Measurements from ENCODE around the gene CCNC. TPM values are rescaled to one million over a fixed set of nuclear protein-coding genes. Genes with fewer than 3 reads are reported as not detected.
A peak's percentile ranks its signal among the peaks of the same experiment; 100 is the strongest.

The CCNC gene
- total RNA-seq, 1 experiment from 2014 or later: 137 TPM

DNA sequence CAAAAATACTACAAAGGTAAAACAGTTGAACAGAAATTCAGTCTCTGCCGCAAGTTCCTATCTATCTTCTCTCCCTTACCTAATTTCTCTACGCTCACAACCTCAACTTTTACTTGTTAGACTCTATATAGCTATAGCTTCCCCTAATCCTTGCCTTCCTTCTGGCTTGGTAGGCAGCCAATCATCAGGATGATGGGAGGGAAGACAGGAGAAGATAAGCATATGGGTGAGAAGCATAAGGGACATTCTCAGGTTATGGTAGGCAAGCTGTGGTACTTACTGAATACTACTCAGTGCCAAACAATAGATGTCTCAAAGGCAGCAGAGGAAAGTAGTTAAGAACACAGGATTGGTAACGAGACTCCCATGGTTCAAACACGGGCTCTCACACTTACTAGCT is 7.8 kb downstream of the CCNC start:
- in situ Hi-C loops (cut with HindIII; ENCODE audit: low pct_unique_long_range_greater_than_20kb, low sequenced_read_pairs): no loop called here
- DNase-seq (ENCODE audit: low read depth): no peak

DNA sequence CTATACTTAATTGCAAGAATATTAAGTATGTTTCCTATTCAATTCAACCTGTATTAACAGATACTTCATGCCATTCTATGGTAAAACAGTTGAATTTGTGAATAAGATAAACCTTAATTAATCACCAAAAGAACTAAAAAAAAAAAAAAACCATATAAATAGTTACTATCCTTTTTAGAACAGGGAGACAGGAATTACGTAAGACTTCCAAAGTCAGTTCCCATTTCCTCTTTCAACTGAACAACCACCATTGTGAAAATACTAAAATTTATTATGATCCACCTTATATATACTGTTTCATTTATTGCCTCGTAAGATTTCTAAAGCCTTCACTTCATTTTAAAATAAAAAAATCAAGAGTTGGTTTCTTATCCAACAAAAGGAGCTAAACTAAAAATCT is 9.4 kb downstream of the CCNC start:
- in situ Hi-C loops (cut with HindIII; ENCODE audit: low pct_unique_long_range_greater_than_20kb, low sequenced_read_pairs): no loop called here
- DNase-seq (ENCODE audit: low read depth): no peak

DNA sequence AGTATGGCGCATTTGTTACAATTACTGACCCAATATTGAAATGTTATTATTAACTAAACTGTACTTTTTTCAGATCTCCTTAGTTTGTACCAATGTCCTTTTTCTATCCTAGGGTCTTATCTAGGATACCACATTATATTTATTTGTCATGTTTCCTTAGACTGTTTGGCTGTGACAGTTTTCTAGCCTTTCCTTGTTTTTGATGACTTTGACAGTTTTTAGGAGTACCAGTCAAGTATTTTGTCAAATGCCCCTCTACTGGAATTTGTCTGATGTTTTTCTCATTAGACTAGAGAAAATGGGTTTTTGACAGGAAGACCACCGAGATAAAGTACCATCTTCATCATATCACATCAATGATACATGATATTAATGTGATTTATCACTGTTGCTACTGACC is 14.6 kb downstream of the CCNC start:
- no peak for DNase-seq (ENCODE audit: low read depth)
- in situ Hi-C loops (cut with HindIII; ENCODE audit: low pct_unique_long_range_greater_than_20kb, low sequenced_read_pairs): no loop called here

DNA sequence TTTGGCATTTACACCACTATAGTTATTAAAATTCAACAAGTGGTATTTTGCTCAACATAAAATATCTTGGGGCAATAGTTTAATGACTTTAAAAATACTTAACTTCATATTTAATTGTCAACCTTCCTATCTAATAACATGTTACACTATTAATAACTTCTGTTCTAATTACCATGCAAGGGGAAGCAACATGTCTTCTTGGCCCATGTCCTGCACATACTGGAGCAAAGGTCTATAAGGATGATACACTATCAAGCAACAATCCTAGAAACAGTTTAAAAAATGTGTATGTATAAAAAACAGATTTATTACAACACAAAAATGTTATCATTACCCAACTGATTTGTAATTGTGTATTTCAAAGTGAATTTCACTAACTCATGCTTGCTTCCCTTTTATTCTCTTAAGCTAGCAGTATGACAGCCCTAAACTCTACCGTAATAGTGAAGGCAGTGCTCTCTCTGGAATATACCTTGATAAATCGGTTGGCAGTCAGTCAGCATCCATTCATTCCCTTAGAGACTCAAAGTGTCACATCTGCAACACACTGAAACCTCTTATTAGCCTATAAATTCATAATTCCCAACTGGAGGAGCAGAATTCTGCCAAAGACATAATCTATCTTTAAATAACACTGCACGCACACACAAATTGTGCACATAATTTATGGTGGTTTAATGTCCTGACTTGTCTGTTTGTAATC is 18.3 kb downstream of the CCNC start:
- in situ Hi-C loops (cut with HindIII; ENCODE audit: low pct_unique_long_range_greater_than_20kb, low sequenced_read_pairs): no loop called here
- no peak for DNase-seq (ENCODE audit: low read depth)

DNA sequence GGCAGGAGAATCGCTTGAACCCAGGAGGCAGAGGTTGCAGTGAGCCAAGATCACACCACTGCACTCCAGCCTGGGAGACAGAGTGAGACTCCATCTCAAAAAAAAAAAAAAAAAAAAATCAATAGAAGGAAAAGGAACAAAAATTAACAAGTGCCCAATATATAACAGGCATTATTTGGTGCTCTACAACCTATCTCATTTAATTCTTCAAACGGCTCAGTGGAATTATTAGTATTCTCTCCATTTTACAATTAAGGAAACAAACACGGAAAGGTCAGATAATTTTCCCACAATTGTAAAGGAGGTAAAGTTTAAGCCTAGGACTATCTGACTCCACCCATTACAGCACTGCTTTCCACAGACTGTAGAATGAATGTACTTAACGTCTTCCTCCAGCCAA is 19.8 kb downstream of the CCNC start:
- in situ Hi-C loops (cut with HindIII; ENCODE audit: low pct_unique_long_range_greater_than_20kb, low sequenced_read_pairs): no loop called here

DNA sequence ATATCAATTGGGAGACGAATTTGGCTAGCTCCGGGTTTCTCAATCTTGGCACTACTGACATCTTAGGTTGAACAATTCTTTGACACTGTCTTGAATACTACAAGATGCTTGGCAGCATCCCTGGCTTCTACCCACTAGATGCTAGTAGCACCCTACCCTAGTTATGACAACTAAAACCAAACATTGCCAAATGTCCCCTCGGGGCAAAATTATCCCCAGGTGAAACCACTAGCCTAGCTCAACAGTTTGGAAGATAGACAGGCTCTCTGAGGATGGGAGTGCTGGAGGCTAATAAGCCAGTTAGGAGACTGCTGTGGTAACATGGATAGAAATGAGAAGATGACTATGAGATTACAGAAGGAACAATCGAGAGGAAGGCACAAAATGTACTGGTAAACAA is 20.9 kb downstream of the CCNC start:
- in situ Hi-C loops (cut with HindIII; ENCODE audit: low pct_unique_long_range_greater_than_20kb, low sequenced_read_pairs): no loop called here
- DNase-seq (ENCODE audit: low read depth): no peak

More for the DNA sequence above, 19.8 kb downstream of the CCNC start:
- no peak for DNase-seq (ENCODE audit: low read depth)

DNA sequence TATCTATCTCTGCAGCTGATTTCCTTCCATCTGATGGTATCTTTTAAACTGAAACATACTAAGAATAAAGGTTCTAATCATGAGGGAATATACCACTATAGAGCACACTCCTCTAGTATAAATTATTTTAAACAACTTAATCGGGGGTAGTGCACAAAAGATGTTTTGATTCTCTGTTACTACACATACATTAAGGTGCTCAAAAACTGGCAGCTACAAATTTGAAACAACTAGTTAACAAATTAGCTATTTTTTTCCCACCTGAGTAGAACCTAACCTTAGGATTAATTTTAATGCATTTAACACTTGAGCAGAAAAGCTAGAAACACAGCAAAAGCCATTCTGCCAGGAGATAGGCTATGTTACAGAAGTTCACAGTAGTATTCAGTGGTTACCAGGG is 23.0 kb downstream of the CCNC start:
- DNase-seq (ENCODE audit: low read depth): no peak
- in situ Hi-C loops (cut with HindIII; ENCODE audit: low pct_unique_long_range_greater_than_20kb, low sequenced_read_pairs): no loop called here

DNA sequence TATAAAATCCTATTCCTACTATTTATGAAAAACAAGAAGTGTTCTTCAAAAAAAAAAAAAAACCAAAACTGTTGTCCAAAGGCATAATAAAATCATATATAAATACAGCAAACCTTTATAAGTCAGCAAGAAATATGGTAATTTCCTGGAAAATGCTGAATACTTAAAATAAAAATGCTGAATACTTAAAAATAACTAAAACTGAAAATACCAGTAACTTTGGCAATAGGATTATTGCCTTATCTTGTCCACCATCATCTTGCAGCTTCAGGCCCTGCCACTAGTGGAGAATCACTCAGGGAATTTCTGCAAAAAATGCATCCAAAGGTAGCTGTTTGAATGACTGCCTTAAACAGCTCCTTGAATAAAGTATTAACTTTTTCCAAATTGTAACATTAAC is 24.5 kb downstream of the CCNC start:
- in situ Hi-C loops (cut with HindIII; ENCODE audit: low pct_unique_long_range_greater_than_20kb, low sequenced_read_pairs): no loop called here
- no peak for DNase-seq (ENCODE audit: low read depth)

DNA sequence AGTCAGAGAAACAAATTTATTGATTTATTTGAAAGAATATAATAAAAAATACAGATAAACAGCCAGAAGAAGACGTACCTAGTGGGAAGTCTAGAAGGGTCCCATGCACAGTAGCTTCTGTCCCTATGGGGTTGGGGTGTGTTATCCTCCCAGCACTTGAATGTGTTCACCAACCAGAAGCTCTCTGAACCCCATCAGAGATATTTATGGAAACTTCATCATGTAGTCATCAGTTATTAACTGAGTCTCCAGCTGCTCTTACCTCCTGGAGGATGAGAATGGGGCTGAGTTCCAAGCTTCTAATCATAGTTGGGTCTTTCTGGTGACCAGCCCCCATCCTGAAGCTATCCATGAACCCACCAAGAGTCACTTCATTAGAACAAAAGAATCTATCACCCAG is 37.8 kb downstream of the CCNC start:
- in situ Hi-C loops (cut with HindIII; ENCODE audit: low pct_unique_long_range_greater_than_20kb, low sequenced_read_pairs): no loop called here
- no peak for DNase-seq (ENCODE audit: low read depth)

DNA sequence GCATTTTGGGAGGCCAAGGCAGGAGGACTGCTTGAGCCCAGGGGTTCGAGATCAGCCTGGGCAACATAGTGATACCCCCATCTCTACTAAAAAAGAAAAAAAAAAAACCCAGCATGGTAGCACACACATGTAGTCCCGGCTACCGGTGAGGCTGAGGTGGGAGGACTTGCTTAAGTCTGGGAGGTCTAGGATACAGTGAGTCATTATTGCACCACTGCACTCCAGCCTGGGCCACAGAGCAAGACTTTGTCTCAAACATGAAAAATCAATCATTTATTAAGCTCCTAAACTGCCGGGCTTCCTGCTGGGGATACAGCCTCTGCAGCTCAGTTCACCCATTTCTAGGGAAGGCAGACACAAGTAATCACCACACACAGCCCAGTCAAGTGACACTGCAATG is 45.9 kb downstream of the CCNC start:
- in situ Hi-C loops (cut with HindIII; ENCODE audit: low pct_unique_long_range_greater_than_20kb, low sequenced_read_pairs): no loop called here
- DNase-seq (ENCODE audit: low read depth): peak; percentile 76

DNA sequence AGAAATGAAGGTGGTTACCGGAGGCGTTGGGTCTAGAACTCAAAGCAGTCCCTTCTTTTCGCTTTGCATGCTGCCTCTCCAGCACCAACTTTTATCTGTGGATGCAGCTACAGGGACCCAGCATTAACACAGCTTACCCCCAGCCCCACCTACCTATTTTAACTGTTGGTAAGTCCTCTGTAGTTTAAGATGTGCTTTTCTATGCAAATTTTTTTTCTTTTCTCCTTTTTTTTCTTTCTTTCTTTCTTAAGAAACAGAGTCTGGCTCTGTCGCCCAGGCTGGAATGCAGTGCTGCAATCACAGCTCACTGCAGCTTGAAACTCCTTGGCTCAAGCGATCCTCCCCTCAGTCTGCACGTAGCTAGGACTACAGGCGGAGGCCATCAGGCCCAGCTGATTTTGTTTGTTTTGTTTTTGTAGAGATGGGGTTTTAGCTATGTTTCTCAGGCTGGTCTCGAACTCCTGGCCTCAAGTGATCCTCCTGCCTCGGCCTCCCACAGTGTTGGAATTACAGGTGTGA is 46.8 kb downstream of the CCNC start:
- DNase-seq (ENCODE audit: low read depth): peak; percentile 71

DNA sequence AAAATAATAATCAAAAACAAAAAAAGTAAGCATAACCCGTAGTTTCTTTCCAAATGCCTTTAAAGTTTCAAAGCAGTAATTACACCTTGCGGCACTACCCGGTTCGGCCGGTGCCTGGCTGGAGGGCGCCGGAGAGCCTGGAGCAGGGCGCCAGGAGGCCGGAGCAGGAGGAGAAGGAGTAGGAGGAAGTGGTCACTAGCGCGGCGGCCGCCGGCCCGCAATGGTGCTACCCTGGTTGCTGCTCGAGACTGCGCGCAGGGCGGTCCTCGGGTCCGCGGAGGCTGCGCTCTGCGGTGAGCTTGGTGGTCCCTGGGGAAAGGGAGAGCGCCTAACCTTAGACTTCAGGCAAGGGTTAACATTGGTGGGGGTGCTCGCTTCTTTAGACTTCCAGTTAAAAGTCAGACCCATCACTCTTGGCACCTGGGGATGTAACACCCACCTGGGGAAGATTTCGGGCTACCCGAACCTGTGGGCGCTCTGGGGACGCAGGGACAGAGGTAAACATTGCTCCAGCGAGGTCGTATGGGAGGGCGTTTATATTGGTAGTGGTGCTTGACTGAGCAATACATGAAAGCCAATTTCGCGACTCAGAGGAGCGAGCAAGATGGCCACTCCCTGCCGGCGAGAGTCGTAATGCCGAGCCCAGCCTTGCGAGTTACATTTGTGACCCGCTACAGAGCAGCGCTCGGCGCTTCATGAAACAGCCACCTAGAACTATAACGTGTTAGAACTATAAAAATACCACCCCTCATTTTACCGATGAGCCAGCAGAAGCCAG is 47.4 kb downstream of the CCNC start:
- in situ Hi-C loops (cut with HindIII; ENCODE audit: low pct_unique_long_range_greater_than_20kb, low sequenced_read_pairs): no loop called here
- DNase-seq (ENCODE audit: low read depth): peak; percentile 83

More for the DNA sequence above, 46.8 kb downstream of the CCNC start:
- in situ Hi-C loops (cut with HindIII; ENCODE audit: low pct_unique_long_range_greater_than_20kb, low sequenced_read_pairs): no loop called here

DNA sequence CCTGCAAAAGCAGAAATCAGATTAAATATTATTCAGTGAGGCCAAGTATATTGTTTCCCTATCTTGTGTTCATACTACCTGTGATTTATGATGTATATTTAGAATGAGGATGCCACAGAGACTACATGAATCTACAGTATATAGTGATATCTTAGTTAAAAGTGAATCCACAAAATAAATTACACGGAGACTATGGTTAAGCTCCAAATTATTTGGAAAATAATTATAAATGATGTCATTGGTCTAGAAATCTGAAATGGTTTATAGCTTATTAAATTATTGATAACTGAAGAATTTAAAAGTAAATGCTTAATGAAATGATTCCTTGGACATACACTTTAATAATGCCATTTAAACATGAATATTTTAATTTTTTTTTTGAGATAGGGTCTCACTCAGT is 49.0 kb downstream of the CCNC start:
- no peak for DNase-seq (ENCODE audit: low read depth)
- in situ Hi-C loops (cut with HindIII; ENCODE audit: low pct_unique_long_range_greater_than_20kb, low sequenced_read_pairs): no loop called here

DNA sequence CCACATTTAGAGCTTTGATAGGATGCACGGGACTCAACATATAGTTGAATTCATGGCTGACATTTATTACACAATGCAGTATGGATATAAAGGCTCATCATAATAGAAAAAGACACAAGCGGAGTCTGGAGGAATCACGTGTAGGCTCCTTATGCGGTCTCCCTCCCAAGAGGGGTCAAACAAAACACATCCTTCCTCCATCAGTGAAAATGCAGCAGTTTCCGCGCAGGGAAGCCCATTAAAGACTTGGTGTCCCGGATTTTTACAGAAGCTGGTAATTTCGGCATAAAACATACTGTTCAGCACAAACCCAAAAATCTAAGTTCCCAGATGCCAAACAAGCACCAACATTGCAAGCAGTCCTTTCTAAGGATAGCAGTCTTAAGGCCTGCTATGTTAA is 54.4 kb downstream of the CCNC start:
- no peak for DNase-seq (ENCODE audit: low read depth)
- in situ Hi-C loops (cut with HindIII; ENCODE audit: low pct_unique_long_range_greater_than_20kb, low sequenced_read_pairs): no loop called here

DNA sequence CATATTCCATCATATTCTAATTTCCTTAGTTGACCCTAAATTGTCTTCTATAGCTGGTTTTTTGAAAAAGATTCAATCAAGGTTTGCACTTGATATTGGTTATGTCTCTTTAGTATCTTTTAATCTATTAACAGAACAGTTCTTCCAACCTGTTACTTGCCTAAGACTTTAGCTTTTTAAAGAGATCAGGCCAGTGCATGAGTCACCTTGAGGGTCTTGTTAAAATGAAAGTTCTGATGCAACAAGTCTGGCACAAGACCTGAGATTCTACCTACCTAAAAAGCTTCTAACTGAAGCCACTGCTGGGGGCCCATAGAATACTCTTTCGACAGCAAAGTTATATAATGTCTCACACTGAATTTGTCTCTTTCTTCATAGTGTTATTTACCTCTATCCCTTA is 56.4 kb downstream of the CCNC start:
- no peak for DNase-seq (ENCODE audit: low read depth)
- in situ Hi-C loops (cut with HindIII; ENCODE audit: low pct_unique_long_range_greater_than_20kb, low sequenced_read_pairs): no loop called here

DNA sequence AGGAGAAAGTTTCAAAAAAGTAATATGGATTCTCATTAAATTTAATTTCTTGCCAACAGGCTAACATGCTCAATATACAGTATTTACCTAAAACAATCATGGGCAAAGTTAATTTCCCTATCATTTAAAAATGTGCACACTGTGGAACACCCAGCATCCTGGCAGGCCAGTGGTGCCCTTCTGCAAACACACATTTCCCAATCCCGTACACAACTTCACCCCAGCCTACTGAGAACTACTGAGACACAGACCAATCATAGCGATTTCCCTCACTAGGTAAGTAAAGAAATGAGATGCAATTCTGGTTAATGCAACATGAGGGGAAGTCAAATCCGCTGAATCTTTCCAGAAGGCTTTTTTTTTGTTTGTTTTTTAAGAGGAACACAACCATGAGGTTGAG is 60.8 kb downstream of the CCNC start:
- in situ Hi-C loops (cut with HindIII; ENCODE audit: low pct_unique_long_range_greater_than_20kb, low sequenced_read_pairs): no loop called here
- DNase-seq (ENCODE audit: low read depth): no peak

DNA sequence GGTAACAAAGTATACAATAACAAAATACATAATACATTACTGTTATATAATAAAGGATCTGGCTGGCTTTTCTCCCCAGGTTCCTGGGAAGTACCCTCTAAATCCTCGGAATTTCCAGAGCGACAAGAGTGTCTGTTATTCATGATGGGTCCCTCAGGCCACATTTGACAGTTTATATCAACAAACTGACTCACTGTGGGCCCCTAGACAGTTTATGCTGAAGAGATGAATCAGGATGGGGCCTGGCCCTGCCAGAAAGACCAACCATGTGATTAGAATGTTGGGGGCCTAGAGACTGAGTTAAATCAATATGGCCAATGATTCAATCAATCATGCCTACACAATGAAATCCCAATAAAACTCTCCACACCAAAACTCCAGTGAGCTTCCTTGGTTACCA is 66.7 kb downstream of the CCNC start:
- in situ Hi-C loops (cut with HindIII; ENCODE audit: low pct_unique_long_range_greater_than_20kb, low sequenced_read_pairs): no loop called here
- DNase-seq (ENCODE audit: low read depth): no peak

DNA sequence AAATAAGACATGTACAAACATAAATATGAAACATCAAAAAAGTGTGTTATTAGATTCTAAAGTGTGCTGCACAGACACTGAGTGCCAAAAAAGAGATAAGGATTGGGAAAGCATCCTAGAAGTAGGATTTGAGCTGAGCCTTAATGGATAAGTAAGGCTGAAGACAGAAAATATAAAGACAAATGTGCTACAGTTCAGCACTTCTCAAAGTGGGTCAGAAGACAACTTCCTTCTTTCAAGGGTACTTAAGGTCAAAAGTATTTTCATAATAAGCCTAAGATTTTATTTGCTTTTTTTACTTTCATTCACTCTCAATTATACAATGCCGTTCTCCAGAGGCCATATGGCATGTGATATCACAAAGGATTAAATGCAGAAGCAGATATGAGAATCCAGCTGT is 70.0 kb downstream of the CCNC start:
- in situ Hi-C loops (cut with HindIII; ENCODE audit: low pct_unique_long_range_greater_than_20kb, low sequenced_read_pairs): no loop called here
- DNase-seq (ENCODE audit: low read depth): no peak

DNA sequence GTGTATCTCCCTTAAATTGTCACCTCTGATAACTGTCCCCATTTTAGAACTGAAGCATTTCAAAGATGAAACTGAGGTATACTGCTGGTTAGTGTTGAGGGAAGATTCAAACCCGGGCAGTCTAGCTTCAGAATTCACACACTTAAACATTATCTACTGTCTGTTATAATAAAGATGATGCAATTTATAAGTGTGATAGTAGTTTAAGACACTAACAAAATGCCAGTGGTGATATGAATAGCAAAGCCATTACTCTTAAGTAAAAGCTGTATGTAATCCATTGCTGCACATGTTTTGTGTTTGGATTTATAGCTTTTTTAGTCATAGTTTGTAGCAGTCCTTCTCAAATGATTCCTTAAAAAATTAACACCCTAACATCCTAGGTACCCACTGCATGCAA is 73.0 kb downstream of the CCNC start:
- DNase-seq (ENCODE audit: low read depth): no peak
- in situ Hi-C loops (cut with HindIII; ENCODE audit: low pct_unique_long_range_greater_than_20kb, low sequenced_read_pairs): no loop called here
